Stomach smooth muscle (tissue), 2 donors: ENCODE data around the gene C1orf141.
A peak's percentile ranks its signal among the peaks of the same experiment; 100 is the strongest.
"Not testable (repeated sequence)": the region's sequence is repeated elsewhere in the genome, so short reads cannot be mapped to it uniquely, and the experiment has no call there.

Experiments
- H3K27ac ChIP-seq: one replicate; pipeline ENCODE4 v1.7.0; 2013; ENCODE audit warnings: mild to moderate bottlenecking, low read length, inconsistent platforms
- H3K27me3 ChIP-seq, 2 donors: one replicate each; pipeline ENCODE4 v1.7.0; 2013; ENCODE audit warnings: low read length in 2 of 2; ENCODE audit not compliant: insufficient read depth in 2 of 2, control insufficient read depth in 1 of 2
- H3K36me3 ChIP-seq, 2 donors: one replicate each; pipeline ENCODE4 v1.7.0; 2013; ENCODE audit warnings: low read length in 2 of 2; ENCODE audit not compliant: control insufficient read depth in 2 of 2, insufficient read depth in 2 of 2
- H3K4me1 ChIP-seq: one replicate; pipeline ENCODE4 v1.7.0; 2013; ENCODE audit warnings: low read length; ENCODE audit not compliant: control insufficient read depth, insufficient read depth
- H3K4me3 ChIP-seq, 2 donors: one replicate each; pipeline ENCODE4 v1.7.0; 2013; ENCODE audit warnings: low read length in 2 of 2
- H3K9ac ChIP-seq, 2 donors: one replicate each; pipeline ENCODE4 v1.7.0; 2013; ENCODE audit warnings: low read length in 2 of 2, mild to moderate bottlenecking in 1 of 2
- H3K9me3 ChIP-seq, 2 donors: one replicate each; pipeline ENCODE4 v1.7.0; 2013; ENCODE audit warnings: low read length in 2 of 2; ENCODE audit not compliant: control insufficient read depth in 2 of 2
- donor health status: healthy.
- donor health status: Pancreatic carcinoma.

The C1orf141 gene

DNA sequence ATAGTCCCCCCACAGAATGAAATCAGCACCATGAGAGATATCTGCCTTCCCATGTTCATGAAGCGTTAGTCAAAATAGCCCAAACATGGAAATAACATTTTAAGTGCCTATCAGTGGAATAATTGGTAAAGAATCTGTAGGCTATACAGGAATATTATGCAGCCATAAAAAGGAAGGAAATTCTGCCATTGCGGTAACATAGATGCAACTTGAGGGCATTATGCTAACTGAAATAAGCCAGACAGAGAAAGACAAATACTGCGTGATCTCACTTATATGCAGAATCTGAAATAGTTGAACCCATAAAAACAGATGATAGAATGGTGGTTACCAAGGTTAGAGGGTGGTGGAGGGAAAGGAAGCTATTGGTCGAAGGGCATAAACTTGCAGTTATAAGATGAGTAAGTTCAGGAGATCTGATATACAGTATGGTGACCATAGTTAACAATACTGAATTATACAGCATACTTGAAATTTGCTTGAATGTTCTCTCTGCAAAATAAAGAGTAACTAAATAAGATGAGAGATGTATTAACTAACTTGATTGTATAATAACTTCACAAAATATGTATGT lies 30.8 kb upstream of the C1orf141 start:
- Histone ChIP-seq H3K4me3 (no peak overlapping the region), H3K9ac (no peak overlapping the region), H3K4me1 (no peaks in the 10 kb centered on the region), H3K9me3 (no peaks in the 10 kb centered on the region), H3K36me3 (no peaks in the 10 kb centered on the region), H3K27ac (no peak overlapping the region), H3K27me3 (no peaks in the 10 kb centered on the region)

DNA sequence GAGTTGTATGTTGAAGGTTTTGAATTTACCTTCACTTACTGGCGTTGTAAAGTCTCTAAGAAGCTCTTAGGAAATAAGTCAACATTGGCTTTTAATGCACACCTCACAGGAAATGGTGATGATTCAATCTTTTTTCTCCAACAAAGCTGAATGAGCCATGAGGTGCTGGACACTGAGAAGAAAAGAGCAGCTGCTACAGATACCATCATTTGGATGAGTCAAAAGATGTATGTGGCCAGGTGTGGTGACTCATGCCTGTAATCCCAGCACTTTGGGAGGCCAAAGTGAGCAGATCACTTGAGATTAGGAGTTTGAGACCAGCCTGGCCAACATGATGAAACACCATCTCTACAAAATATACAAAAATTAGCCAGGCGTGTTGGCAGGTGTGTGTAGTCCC lies 28.2 kb upstream of the C1orf141 start:
- Histone ChIP-seq H3K27me3 (peaks cover 0 to 2% of the 10 kb centered on the region in 2 donors), H3K4me3 (no peak overlapping the region), H3K27ac (no peak overlapping the region), H3K9me3 (no peaks in the 10 kb centered on the region), H3K4me1 (no peaks in the 10 kb centered on the region), H3K36me3 (no peaks in the 10 kb centered on the region), H3K9ac (no peak overlapping the region)

DNA sequence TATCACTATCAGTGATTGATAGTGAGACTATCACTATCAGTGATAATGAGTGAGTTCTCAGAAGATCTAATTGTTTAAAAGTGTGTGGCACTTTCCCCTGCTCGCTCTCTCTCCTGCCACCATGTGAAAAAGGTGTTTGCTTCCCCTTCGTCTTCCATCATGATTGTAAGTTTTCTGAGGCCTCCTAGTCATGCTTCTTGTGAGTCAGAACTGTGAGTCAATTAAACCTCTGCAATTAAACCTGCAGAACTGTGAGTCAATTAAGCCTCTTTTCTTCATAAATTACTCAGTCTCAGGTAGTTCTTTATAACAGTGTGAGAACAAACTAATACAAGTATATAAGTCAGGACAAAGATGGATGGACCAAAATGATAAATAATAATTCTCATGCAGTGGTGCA lies 24.5 kb upstream of the C1orf141 start:
- H3K27me3 ChIP-seq = peaks cover 0 to 5% of the 10 kb centered on the region in 2 donors
- no peaks in the 10 kb centered on the region for H3K36me3 ChIP-seq
- H3K9me3 ChIP-seq = no peaks in the 10 kb centered on the region
- no peak overlapping the region for H3K9ac ChIP-seq
- no peaks in the 10 kb centered on the region for H3K4me1 ChIP-seq
- H3K4me3 ChIP-seq = no peak overlapping the region
- H3K27ac ChIP-seq = no peak overlapping the region

DNA sequence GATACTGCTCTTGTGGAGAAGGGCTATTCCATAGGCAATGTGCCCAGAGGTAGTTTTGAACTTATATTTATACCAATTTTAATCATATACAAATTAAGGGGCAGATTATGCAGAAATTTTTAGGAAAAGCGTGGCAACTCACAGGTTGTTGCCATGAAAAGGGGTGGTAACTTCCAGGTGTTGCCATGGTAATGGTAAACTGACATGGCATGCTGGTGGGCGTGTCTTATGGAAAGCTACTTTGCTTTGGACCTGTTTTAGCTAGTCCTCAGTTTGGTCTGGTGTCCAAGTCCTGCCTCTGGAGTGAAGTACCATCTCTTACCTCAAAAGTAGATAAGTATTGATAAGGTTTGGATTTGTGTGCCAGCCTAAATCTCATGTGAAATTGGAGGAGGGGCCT lies 23.6 kb upstream of the C1orf141 start:
- H3K4me1 ChIP-seq = no peaks in the 10 kb centered on the region
- H3K9ac ChIP-seq = no peak overlapping the region
- peaks cover 0 to 5% of the 10 kb centered on the region in 2 donors for H3K27me3 ChIP-seq
- H3K36me3 ChIP-seq = no peaks in the 10 kb centered on the region
- H3K9me3 ChIP-seq = no peaks in the 10 kb centered on the region
- H3K27ac ChIP-seq = no peak overlapping the region
- no peak overlapping the region for H3K4me3 ChIP-seq

DNA sequence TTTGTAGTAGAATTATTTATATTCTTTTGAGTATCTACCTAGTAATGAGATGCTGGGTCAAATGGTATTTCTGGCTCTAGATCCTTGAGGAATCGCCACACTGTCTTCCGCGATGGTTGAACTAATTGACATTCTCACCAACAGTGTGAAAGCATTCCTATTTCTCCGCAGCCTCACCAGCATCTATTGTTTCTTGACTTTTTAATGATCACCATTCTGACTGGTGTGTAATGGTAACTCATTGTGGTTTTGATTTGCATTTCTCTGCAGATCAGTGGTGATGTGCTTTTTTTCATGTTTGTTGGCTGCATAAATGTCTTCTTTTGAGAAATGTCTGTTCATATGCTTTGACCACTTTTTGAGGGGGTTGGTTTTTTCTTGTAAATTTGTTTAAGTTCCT lies 16.2 kb upstream of the C1orf141 start:
- Histone ChIP-seq H3K27me3 (no peaks in the 10 kb centered on the region), H3K36me3 (no peaks in the 10 kb centered on the region), H3K9ac (no peak overlapping the region), H3K9me3 (no peaks in the 10 kb centered on the region), H3K4me3 (no peak overlapping the region), H3K27ac (no peak overlapping the region), H3K4me1 (peaks cover 4% of the 10 kb centered on the region)

DNA sequence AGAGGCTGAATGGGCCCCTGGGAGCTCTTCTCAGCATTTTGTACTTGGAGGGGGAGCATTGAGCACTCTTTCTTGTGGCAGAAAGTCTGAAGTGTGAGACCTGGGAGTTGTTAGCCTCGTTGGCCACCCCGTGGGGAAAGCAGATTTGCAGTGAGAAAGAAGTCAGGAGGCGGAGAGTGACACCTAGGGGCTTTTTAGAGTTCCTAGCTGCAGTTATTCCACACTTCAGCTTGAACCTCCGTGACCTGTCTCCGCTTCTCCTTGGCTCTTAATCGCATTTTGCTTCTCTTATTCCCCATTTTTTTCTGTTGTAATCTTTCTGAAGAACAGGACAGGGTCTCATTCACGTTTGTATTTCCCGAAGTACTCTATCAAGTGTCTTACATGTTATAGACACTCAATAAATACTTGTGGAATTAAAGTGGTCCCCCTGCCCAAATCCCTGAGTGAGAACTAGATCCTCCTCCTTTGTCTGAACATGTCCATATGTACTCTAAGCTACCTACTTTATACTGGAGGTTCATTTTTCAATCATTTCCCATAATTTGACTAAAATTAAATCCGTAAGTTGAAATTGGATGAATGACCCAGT lies 14.5 kb upstream of the C1orf141 start:
- Histone ChIP-seq H3K9ac (no peak overlapping the region), H3K27ac (no peak overlapping the region), H3K4me3 (peak overlapping the region in 1 of 2 donors; percentile 40), H3K27me3 (no peaks in the 10 kb centered on the region), H3K36me3 (no peaks in the 10 kb centered on the region), H3K4me1 (peaks cover 4% of the 10 kb centered on the region), H3K9me3 (no peaks in the 10 kb centered on the region)

DNA sequence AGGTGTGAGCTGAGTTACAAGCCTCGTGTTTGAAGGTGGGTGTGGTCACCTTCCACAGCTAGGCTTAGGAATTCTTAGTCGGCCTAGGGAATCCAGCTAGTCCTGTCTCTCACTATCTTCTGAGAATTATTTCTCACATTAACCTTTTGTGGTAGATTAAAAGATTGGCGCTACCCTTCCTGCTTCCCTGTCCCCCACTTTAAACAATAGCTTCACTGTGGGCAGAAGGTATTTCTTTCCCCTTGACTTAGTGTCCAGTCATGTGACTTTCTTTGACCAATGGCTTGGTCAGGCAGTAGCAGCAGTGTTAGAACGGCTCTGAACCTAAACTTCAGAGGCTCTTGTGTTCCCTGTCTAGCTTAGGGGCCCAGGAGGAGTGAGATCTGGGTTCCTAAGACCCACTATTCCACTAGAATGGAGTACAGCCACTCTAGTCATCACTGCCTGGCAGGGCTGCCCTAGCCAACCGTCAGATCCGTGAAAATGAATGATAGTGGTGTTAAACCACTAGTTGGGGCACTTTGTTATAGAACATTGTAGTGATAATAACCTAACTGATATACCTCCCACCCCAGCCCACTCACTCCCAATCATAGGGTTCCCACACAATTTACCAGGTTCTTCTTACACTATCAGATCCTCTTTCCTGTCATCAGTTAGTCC lies 13.9 kb upstream of the C1orf141 start:
- Histone ChIP-seq H3K4me1 (peaks cover 4% of the 10 kb centered on the region), H3K27ac (no peak overlapping the region), H3K4me3 (peak overlapping the region in 1 of 2 donors; percentile 40), H3K9me3 (no peaks in the 10 kb centered on the region), H3K27me3 (no peaks in the 10 kb centered on the region), H3K9ac (peak overlapping the region in 1 of 2 donors; percentile 29), H3K36me3 (no peaks in the 10 kb centered on the region)

DNA sequence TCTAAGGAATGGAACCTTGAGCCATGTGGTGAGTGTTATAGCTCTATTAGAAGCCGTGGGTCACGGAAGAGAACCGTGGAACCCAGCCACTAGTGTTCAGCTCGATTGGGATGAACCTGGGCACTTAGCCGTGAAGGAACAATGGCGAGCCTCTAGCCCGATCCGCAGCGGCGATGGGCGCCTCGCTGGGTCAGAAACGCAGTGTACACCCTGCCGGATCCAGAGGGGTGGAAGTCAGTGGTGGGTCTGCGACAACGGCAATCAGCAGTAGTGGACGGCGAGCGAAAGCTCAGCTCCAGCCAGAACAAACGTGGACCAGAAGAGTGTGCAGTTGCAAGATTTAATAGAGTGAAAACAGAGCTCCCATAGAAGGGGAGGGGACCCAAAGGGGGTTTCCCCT lies 13.2 kb upstream of the C1orf141 start:
- not testable (repeated sequence) for H3K27ac ChIP-seq, H3K4me1 ChIP-seq, H3K9ac ChIP-seq, H3K9me3 ChIP-seq, H3K36me3 ChIP-seq, H3K4me3 ChIP-seq, H3K27me3 ChIP-seq

DNA sequence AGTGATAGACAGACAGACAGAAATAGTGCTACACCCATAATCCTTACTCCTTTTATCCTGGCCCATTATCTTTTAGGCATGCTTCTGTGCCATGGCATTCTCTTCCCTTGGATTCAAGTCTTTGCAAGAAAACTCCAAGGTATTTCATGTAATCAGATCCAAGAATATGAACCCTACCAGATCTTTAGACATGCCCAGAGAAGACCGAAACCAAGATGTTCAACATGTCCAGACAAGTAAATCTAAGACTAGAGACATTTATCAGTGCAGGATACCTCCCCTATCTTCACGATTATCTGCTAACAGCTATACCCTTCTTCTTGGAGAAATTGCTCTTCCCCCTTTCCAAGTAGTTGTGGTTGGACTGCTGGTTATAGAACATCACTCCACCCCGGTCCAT lies 11.8 kb upstream of the C1orf141 start:
- H3K9me3 ChIP-seq = no peaks in the 10 kb centered on the region
- H3K27ac ChIP-seq = no peak overlapping the region
- H3K4me1 ChIP-seq = peaks cover 4% of the 10 kb centered on the region
- H3K36me3 ChIP-seq = no peaks in the 10 kb centered on the region
- no peak overlapping the region for H3K4me3 ChIP-seq
- H3K27me3 ChIP-seq = no peaks in the 10 kb centered on the region
- no peak overlapping the region for H3K9ac ChIP-seq

DNA sequence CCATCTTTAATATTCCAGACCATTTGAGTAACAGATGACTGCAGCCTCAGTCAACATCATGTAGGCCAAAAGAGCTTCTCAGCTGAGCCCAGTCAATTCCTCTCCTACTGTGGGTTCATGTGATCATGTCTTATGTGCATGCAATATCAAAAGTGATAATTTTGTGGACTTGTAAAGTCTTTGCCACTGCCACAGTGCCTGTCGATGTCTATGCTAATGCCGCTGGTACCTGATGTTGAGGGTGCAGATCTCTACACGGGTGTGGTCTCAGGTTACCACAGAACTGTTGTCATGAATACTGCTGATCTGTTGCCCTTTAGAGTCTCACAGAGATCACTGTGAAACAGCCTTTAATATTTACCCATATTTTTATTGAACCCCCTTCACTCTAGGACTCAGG lies 11.3 kb upstream of the C1orf141 start:
- Histone ChIP-seq H3K27me3 (no peaks in the 10 kb centered on the region), H3K4me3 (no peak overlapping the region), H3K4me1 (peaks cover 4% of the 10 kb centered on the region), H3K36me3 (no peaks in the 10 kb centered on the region), H3K9ac (no peak overlapping the region), H3K27ac (no peak overlapping the region), H3K9me3 (no peaks in the 10 kb centered on the region)

DNA sequence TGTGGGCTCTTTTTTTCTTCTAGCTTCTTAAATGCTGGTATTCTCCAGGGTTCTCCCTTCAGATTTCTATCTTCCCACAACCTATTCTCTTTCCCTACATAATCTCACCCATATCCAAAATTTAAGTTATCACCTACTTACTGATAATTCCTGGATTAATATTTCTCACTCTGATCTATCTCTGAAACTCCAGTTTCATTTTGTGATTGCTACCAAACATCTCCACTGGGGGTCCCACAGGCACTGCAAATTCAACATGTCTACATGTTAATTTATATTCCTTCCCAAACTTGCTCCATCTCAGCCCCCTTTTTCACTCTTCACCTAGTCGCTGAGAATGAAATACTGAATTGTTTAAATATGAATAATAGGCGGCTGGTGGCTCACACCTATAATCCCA lies 9.9 kb upstream of the C1orf141 start:
- Histone ChIP-seq H3K9me3 (no peaks in the 10 kb centered on the region), H3K27me3 (no peaks in the 10 kb centered on the region), H3K27ac (no peak overlapping the region), H3K4me3 (no peak overlapping the region), H3K4me1 (peaks cover 4% of the 10 kb centered on the region), H3K9ac (no peak overlapping the region), H3K36me3 (no peaks in the 10 kb centered on the region)
